Erythroblast (primary cell): Measurements from ENCODE around the gene CRYBG1.

Experiments
- GATA1 ChIP-seq: IDR thresholded peaks from 2 replicates; pipeline ENCODE4 v1.6.1; 2011; ENCODE audit warnings: low read depth, mild to moderate bottlenecking, control low read depth, low read length, moderate library complexity
- POLR2A ChIP-seq: IDR thresholded peaks from 2 replicates; pipeline ENCODE4 v1.6.1; 2011; ENCODE audit warnings: mild to moderate bottlenecking, low read length

DNA sequence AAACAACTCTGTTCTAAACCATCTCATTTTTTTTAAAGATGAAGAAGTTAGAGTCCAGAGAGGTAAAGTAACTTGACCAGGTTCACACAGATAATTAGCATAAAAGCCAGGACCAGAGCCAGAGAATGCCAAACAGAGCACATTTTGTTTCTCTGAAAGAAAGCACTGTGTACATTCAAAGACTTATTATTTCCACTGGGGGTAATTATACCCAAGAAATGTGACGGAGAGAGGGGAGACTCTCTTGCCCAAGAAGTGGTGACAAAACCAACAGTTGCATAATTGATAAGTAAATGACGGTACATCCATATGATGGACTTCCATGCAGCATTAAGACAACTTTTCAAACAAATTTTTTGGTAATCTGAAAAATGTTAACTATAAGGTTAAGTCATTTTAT, 157.2 kb downstream of the CRYBG1 start:
- TF ChIP-seq POLR2A (no peak), GATA1 (no peak)
